Raji (cell line): ENCODE results near the gene ELAVL2.

Experiments
- POLR2A ChIP-seq: IDR thresholded peaks from 2 replicates; pipeline ENCODE4 v1.6.1; 2011; ENCODE audit warnings: low read depth, low read length, control low read depth; ENCODE audit not compliant: insufficient read depth

ELAVL2 gene

GRCh38 chr9:23754551-23754950 is 71.5 kb downstream of the ELAVL2 start:
- TF ChIP-seq POLR2A: no peak

GRCh38 chr9:23752859-23753258 is 73.2 kb downstream of the ELAVL2 start:
- no peak for TF ChIP-seq POLR2A

- TF ChIP-seq POLR2A: no peak
These were observed 74.4 kb downstream of the ELAVL2 start for GRCh38 chr9:23751633-23752032.

- TF ChIP-seq POLR2A: no peak
These were observed 75.2 kb downstream of the ELAVL2 start for GRCh38 chr9:23750808-23751207.

GRCh38 chr9:23747088-23748075 is 78.7 kb downstream of the ELAVL2 start:
- no peak for TF ChIP-seq POLR2A

- no peak for TF ChIP-seq POLR2A
These were observed 79.7 kb downstream of the ELAVL2 start for GRCh38 chr9:23746317-23746716.

GRCh38 chr9:23743036-23743435 is 83.0 kb downstream of the ELAVL2 start:
- TF ChIP-seq POLR2A: no peak

GRCh38 chr9:23741351-23741750 is 84.7 kb downstream of the ELAVL2 start:
- TF ChIP-seq POLR2A: no peak

- no peak for TF ChIP-seq POLR2A
These were observed 85.5 kb downstream of the ELAVL2 start for GRCh38 chr9:23740531-23740930.

GRCh38 chr9:23739753-23740152 is 86.3 kb downstream of the ELAVL2 start:
- TF ChIP-seq POLR2A: no peak

GRCh38 chr9:23736293-23736692 is 89.7 kb downstream of the ELAVL2 start:
- TF ChIP-seq POLR2A: no peak

GRCh38 chr9:23733495-23734078 is 92.5 kb downstream of the ELAVL2 start:
- TF ChIP-seq POLR2A: no peak

- no peak for TF ChIP-seq POLR2A
These were observed 94.7 kb downstream of the ELAVL2 start for GRCh38 chr9:23731353-23731752.

GRCh38 chr9:23730364-23730763 is 95.7 kb downstream of the ELAVL2 start:
- TF ChIP-seq POLR2A: no peak

GRCh38 chr9:23728736-23729135 is 97.3 kb downstream of the ELAVL2 start:
- TF ChIP-seq POLR2A: no peak

GRCh38 chr9:23725279-23725946 is 100.6 kb downstream of the ELAVL2 start:
- TF ChIP-seq POLR2A: no peak

- no peak for TF ChIP-seq POLR2A
These were observed 102.4 kb downstream of the ELAVL2 start for GRCh38 chr9:23723672-23724071.

GRCh38 chr9:23721466-23721865 is 104.6 kb downstream of the ELAVL2 start:
- TF ChIP-seq POLR2A: no peak
